Measurements from ENCODE around the gene PRDM5. TPM values are rescaled to one million over a fixed set of nuclear protein-coding genes. Genes with fewer than 3 reads are reported as not detected.

Gene PRDM5
- total RNA-seq, 1 donor, result 0.94 TPM

DNA sequence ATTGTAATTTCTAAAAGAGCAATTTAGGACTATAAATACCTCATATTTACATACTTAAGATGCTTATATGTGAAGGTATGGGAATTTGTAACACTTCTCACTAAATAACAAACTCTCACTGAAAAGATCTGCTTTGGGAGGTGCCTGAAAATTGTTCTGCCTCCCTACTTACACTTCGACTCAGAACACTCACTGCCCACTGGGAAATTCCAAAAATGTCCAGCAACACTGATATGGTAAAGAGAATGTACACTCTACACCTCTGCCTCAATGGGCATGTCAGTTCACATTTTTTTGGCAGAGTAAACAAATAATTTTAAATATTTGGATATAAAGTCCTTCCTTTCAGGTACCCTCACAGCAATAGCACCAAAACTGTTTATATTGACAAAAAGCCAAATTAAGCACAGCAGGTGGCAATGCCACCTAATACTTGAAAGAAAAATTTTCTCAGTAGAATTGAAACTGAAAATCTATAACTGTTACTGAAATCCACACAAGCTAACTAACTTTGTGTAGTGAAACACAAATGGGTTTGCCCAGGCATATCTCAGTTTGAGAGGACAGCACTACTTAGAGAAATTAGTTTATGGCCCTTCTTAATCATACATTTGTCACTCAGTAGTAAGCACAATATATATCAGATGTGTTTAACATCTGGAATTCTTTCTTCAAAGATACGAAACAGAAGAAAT lies 67.1 kb downstream of the PRDM5 start:
- Histone ChIP-seq H3K27me3 (ENCODE audit: insufficient read depth, low read length) (no peaks in the 10 kb centered on the region), H3K4me1 (ENCODE audit: insufficient read depth, low read length) (no peaks in the 10 kb centered on the region), H3K4me3 (ENCODE audit: low read length) (no peak overlapping the region)

DNA sequence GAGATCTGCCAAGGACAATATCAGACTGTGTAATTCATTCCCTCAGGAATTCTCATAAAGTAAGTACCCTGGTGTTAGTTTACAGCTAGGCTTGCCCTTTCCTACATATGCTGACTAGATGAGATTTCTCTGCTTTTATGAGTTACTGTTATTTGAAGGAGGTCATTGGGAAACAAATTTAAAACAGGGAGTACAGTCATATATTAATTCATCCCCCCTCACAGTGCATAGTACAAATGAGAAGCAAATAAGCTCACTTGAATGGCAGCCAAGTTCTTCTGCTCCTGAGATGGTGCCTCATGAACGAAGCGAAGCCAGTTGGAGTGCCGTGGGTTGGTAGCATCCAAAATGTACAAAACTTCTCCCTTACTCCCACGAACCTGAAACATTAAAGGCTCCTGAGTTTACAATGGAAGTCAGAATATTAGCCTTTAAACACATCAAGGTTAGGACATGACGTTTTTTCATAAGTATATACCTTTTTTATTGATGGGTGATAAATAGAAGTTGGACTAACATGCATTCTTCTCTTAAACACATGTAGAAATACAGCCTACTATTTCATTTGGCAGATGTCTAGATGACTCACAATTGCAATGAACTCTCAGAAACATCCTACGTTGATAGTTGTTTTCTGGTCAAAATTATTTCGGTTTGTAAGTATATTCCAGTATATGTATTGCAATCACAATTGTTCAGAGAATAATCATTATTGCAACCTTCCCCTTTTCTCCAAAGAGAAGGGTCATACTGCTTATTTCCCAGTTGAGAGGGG lies 69.2 kb downstream of the PRDM5 start:
- H3K27me3 ChIP-seq (ENCODE audit: insufficient read depth, low read length), result no peaks in the 10 kb centered on the region
- no peak overlapping the region for H3K4me3 ChIP-seq (ENCODE audit: low read length)
- no peaks in the 10 kb centered on the region for H3K9me3 ChIP-seq (ENCODE audit: low read depth, low read length)
- no peaks in the 10 kb centered on the region for H3K4me1 ChIP-seq (ENCODE audit: insufficient read depth, low read length)

More for the DNA sequence above, 67.1 kb downstream of the PRDM5 start:
- no peaks in the 10 kb centered on the region for H3K9me3 ChIP-seq (ENCODE audit: low read depth, low read length)

DNA sequence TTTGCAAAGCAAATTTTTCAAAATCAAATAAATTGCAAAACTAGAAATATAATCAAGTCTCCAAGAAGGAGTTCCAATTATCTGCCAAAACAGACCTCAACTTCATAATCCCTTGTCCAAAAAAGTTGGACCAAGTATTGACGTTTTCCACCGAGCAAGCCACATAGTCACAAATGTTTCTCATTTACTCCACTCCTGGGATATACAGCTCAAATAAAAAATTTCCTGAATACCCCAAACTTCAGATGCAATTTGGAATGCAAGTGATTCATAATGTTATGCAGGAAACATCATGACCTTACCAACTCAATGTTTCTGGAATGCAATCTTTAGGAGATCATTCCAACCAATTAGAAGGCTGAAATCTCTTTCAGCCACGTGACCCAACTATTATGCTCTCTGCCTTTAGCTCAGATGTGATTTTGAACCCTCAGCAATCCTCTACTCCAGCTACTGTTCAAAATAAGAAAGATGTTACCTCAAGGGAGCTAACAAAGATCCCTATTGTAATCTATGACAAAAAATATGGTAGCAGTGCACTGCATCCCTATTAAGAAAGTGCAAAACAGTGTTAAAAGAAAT lies 72.4 kb downstream of the PRDM5 start:
- Histone ChIP-seq H3K4me3 (ENCODE audit: low read length) (no peak overlapping the region), H3K4me1 (ENCODE audit: insufficient read depth, low read length) (no peaks in the 10 kb centered on the region), H3K27me3 (ENCODE audit: insufficient read depth, low read length) (no peaks in the 10 kb centered on the region), H3K9me3 (ENCODE audit: low read depth, low read length) (no peaks in the 10 kb centered on the region)

DNA sequence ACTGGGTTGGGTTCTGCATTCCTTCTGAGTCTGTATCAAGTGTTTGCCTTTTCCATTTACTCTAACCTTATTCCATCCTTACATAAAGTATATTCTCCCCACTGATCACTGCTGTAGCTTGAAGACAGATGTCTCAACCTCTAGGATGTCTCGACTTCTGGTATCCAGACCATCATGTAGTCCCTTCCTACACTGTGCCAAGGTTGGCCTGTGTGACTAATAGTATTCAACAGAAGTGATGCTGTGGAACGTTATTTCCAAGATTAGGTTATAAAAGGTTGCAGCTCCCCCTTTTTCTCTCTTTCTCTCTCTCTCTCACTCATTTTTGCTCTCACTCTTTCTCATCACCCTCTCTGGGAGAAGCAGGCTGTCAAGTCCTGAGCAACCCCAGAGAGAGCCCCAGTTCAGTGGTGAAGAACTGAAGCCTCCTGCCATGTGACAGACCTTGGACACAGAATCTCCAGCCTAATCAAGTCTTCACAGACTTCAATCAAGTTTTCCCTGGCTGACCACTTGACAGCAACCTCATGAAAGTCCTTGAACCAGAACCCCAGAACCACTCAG lies 75.4 kb downstream of the PRDM5 start:
- Histone ChIP-seq H3K9me3 (ENCODE audit: low read depth, low read length) (no peaks in the 10 kb centered on the region), H3K4me3 (ENCODE audit: low read length) (no peak overlapping the region), H3K4me1 (ENCODE audit: insufficient read depth, low read length) (no peaks in the 10 kb centered on the region), H3K27me3 (ENCODE audit: insufficient read depth, low read length) (no peaks in the 10 kb centered on the region)

DNA sequence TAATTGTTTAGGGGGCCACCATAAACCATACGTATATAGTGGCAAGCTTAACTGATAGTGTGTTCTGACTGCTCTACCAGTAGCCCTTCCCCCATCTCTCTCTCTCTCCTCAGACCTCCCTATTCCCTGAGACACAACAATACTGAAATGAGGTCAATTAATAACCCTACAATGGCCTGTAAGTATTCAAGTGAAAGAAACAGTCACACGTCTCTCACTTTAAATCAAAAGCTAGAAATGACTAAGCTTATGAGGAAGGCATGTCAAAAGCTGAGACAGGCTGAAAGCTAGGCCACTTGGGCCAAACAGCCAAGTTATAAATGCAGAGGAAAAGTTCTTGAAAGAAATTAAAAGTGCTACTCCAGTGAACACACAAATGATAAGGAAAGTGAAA lies 78.0 kb downstream of the PRDM5 start:
- H3K4me1 ChIP-seq (ENCODE audit: insufficient read depth, low read length), result no peaks in the 10 kb centered on the region
- no peaks in the 10 kb centered on the region for H3K27me3 ChIP-seq (ENCODE audit: insufficient read depth, low read length)
- H3K9me3 ChIP-seq (ENCODE audit: low read depth, low read length), result no peaks in the 10 kb centered on the region
- no peak overlapping the region for H3K4me3 ChIP-seq (ENCODE audit: low read length)

DNA sequence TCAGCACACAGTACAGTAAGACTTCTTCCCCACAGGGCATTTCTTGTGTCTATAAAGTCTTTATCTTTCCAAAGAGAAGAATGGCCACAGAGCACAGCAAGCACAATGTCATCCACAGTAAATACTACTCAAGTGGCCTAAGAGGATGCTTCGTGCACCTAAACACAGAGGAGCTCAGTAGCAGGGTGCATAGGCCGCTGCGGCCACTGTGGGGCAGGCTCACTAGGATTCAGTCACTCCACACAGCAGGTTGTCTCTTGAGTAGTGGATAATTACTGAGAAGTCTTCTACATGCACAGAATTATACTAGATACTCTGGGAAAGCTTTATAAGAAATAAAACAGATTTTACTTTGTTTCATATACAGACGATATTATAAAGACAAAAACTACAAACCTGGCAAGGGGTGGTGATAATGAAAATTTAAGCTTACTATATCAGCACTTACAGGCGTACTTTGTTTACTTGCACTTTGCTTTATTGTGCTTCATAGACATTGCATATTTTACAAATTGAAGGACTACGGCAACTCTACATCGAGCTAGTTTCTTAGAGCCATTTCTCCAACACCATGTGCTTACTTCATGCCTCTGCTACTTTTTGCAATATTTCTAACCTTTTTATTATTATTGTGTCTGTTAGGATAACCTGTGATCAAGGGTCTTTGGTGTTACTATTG lies 78.5 kb downstream of the PRDM5 start:
- Histone ChIP-seq H3K27me3 (ENCODE audit: insufficient read depth, low read length) (no peaks in the 10 kb centered on the region), H3K4me3 (ENCODE audit: low read length) (no peak overlapping the region), H3K9me3 (ENCODE audit: low read depth, low read length) (no peaks in the 10 kb centered on the region), H3K4me1 (ENCODE audit: insufficient read depth, low read length) (no peaks in the 10 kb centered on the region)

DNA sequence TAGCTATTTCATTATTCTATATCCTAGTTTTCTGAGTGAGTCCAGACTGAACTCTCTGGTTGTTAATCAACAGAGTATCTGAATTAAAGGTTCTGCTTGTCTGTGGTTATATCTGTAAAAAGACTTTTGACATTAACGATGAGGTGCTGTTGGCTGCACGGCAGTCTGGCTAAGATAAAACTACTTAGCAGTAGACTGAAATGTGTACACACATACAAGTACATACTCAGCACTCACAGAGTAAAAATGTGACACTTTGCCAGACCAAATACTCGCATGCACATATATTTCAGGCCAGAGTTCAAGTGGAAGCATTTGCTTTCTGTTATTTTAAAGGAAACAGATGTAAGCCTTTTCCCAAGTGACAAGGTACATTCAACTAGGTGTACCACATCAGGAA lies 80.5 kb downstream of the PRDM5 start:
- Histone ChIP-seq H3K4me3 (ENCODE audit: low read length) (no peak overlapping the region), H3K9me3 (ENCODE audit: low read depth, low read length) (no peaks in the 10 kb centered on the region), H3K27me3 (ENCODE audit: insufficient read depth, low read length) (no peaks in the 10 kb centered on the region), H3K4me1 (ENCODE audit: insufficient read depth, low read length) (no peaks in the 10 kb centered on the region)

DNA sequence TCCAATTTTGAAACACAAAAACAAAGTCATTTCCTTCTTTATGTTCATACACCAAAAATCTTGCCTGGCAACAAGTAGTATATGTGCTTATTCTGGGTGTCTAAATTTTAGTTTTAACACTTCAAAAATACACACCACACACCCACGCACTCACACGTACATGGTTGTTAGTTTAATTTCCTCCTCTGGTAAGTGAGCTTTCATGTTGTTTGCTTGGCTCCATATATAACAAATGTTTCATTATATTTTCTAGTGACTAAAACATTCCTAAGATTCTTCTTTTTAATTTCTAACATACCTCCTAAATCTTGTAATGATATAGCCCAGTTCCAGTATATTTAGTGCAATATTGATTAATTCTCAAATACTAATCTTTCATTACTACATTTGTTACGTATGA lies 80.9 kb downstream of the PRDM5 start:
- no peaks in the 10 kb centered on the region for H3K27me3 ChIP-seq (ENCODE audit: insufficient read depth, low read length)
- no peak overlapping the region for H3K4me3 ChIP-seq (ENCODE audit: low read length)
- H3K9me3 ChIP-seq (ENCODE audit: low read depth, low read length), result no peaks in the 10 kb centered on the region
- H3K4me1 ChIP-seq (ENCODE audit: insufficient read depth, low read length), result no peaks in the 10 kb centered on the region

DNA sequence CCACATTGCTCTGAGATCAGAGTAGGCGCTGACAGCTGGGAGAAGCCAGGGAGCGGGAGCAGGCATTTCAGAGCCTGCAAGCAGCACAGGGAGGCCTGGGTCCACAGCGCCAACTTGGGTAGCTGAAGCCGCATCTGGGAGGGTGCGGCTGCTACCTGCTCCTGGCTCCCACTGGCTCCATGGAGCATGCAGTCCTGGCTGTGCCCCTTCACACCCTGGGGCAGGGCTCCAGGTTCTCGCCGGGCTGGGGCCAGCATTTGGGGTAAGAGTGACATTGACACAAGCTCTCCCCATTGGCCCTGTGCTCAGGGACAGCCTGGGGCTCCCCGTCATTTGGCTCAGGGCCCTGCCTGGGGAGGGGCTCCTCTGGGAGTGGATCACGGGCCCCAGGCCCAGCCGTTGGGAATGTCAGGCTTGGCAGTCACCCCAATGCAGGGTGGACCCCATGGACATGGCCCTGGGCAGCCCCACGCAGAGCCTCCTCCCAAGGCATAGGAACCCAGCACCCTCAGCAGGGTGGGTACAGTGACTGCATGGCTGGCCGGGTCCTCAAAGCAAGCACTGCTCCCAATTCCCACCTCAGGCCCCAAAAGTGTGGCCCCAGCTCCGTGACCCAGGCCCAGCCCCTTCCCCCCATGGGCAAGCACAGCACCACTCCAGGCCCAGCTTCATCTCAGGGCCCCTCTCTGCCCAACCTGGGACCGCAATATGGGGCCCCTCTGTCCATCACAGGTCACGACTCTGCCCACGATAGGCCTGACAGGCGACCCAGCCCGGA lies 82.4 kb downstream of the PRDM5 start:
- Histone ChIP-seq H3K4me1 (ENCODE audit: insufficient read depth, low read length) (no peaks in the 10 kb centered on the region), H3K4me3 (ENCODE audit: low read length) (no peak overlapping the region), H3K27me3 (ENCODE audit: insufficient read depth, low read length) (no peaks in the 10 kb centered on the region), H3K9me3 (ENCODE audit: low read depth, low read length) (no peaks in the 10 kb centered on the region)

DNA sequence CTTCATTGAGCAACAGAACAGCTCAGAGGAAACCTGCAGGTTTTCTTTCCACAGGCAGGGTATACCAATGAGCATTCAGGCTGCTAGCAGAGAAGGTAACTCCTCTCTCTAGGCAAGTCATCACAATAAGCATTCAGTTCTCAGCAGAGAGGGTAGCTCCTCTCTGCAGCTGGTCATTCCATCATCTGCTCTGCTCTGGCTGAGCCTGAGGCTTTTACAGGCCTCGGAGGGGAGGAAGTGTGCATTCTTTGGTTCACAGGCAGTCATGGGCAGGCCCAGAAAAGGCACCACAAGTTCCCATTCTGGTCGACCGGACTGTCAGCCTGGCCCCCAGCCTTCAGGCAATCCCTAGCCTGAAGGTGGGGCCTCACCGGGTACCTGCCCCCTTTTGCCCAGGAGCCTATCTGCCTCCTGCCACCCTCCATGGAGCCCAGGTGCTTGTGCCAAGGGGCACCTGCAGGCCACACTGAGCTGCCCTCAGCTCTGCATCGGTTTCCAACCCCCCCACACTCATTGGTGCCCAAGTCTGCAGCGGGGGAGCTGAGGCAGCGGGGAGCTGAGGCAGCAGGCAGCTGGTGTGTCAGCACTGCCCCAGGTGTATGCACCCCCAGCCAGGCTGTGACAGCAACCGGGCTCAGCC lies 83.1 kb downstream of the PRDM5 start:
- Histone ChIP-seq H3K27me3 (ENCODE audit: insufficient read depth, low read length) (no peaks in the 10 kb centered on the region), H3K4me3 (ENCODE audit: low read length) (no peak overlapping the region), H3K9me3 (ENCODE audit: low read depth, low read length) (no peaks in the 10 kb centered on the region), H3K4me1 (ENCODE audit: insufficient read depth, low read length) (no peaks in the 10 kb centered on the region)

DNA sequence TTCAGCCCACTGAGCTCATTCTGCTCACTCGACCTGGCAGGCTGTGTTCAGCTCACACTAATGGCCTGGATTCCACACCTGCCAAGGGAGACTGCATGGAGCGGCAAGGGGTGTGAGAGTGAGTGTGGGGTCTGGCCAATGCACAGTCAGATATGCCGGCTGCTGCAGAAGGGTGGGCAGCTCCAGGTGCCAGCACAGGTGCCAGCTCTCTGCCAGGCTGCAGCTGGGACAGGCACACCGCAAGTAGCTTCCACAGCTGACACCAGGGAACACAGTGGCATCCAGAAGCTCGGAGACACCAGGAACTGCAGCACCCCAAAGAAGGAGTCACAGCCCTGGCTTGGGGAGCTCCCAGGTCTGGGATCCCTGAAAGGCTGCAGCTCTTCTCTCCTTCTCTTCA lies 83.7 kb downstream of the PRDM5 start:
- no peak overlapping the region for H3K4me3 ChIP-seq (ENCODE audit: low read length)
- H3K9me3 ChIP-seq (ENCODE audit: low read depth, low read length), result no peaks in the 10 kb centered on the region
- H3K4me1 ChIP-seq (ENCODE audit: insufficient read depth, low read length), result no peaks in the 10 kb centered on the region
- no peaks in the 10 kb centered on the region for H3K27me3 ChIP-seq (ENCODE audit: insufficient read depth, low read length)

DNA sequence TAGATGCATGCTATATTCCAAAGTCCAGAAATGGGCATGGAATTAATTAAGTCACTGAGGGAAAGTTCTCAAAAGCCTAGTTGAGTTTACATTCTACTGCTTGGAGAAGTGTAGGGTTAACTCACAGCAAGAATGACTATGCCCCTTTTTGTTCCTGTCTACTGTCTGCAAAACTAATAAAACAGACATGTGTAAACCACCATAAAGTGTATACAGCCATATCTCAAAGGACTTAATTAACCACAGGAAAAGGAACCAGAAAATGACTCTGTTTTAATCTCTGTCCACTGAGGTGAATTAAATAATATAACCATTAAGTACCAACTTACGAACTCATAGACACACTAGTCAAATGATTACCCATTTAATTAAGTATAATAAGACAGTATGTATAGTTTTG lies 84.9 kb downstream of the PRDM5 start:
- Histone ChIP-seq H3K9me3 (ENCODE audit: low read depth, low read length) (no peaks in the 10 kb centered on the region), H3K4me1 (ENCODE audit: insufficient read depth, low read length) (no peaks in the 10 kb centered on the region), H3K27me3 (ENCODE audit: insufficient read depth, low read length) (no peaks in the 10 kb centered on the region), H3K4me3 (ENCODE audit: low read length) (no peak overlapping the region)

DNA sequence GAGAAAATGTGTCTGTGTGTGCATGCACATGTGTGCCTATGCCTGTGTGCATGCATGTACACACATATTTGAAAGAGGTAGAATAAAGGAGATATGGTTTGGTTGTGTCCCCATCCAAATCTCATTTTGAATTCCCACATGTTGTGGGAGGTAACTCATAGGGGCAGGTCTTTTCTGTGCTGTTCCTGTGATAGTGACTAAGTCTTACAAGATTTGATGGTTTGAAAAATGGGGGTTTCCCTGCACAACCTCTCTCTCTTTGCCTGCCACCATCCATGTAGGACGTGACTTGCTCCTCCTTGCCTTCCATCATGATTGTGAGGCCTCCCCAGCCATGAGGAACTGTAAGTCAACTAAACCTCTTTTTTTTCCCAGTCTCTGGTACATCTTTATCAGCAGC lies 87.2 kb downstream of the PRDM5 start:
- Histone ChIP-seq H3K27me3 (ENCODE audit: insufficient read depth, low read length) (no peaks in the 10 kb centered on the region), H3K4me1 (ENCODE audit: insufficient read depth, low read length) (no peaks in the 10 kb centered on the region), H3K9me3 (ENCODE audit: low read depth, low read length) (no peaks in the 10 kb centered on the region), H3K4me3 (ENCODE audit: low read length) (no peak overlapping the region)

DNA sequence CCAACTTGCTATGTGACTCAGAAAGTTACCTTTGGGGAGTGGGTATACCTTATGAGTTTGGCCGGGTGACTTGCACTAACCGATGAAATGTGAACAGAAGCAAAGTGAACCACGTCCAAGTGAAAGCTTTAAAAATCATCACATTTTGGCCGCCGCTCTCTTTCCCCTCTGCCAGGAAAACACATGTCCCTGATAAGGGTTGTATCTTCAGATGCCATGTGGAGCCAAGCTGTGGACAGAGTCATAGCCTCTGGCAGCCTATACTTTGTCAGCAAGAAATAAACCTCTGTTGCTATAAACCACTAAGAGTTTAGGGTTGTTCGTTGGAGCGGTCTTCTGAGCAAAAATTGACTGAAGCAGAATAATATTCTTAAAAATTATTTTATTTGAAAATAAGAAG lies 92.3 kb downstream of the PRDM5 start:
- Histone ChIP-seq H3K9me3 (ENCODE audit: low read depth, low read length) (no peaks in the 10 kb centered on the region), H3K27me3 (ENCODE audit: insufficient read depth, low read length) (no peaks in the 10 kb centered on the region), H3K4me1 (ENCODE audit: insufficient read depth, low read length) (no peaks in the 10 kb centered on the region), H3K4me3 (ENCODE audit: low read length) (no peak overlapping the region)
